Kidney epithelial cell (primary cell): ENCODE measurements around the gene CEACAM18. TPM values are rescaled to one million over a fixed set of nuclear protein-coding genes. Genes with fewer than 3 reads are reported as not detected.

ENCODE experiments used
- DNase-seq: peaks from one replicate; pipeline ENCODE4 v3.0.0-alpha.2; 2010; ENCODE audit warnings: low read depth
- H3K27me3 ChIP-seq: 2 replicates; pipeline ENCODE4 v1.6.0; 2011; ENCODE audit warnings: low read length; ENCODE audit not compliant: control insufficient read depth, insufficient read depth
- H3K36me3 ChIP-seq: 2 replicates; pipeline ENCODE4 v1.5.1; 2011; ENCODE audit warnings: low read length; ENCODE audit not compliant: control insufficient read depth, insufficient read depth
- H3K4me3 ChIP-seq: 2 replicates; pipeline ENCODE4 v1.5.1; 2011; ENCODE audit warnings: low read depth, mild to moderate bottlenecking, control low read depth, low read length
- CTCF ChIP-seq: IDR thresholded peaks from 2 replicates; pipeline ENCODE4 v1.5.1; 2011; ENCODE audit warnings: mild to moderate bottlenecking, moderate library complexity, low read length, control low read depth, inconsistent platforms; ENCODE audit not compliant: insufficient read depth, poor library complexity, severe bottlenecking
- total RNA-seq: library from RNA; depleted of rRNA; stranded (reverse); fragments of >200 nt; gene quantifications from 2 replicates; pipeline ENCODE4 v1.2.3, GENCODE V29; 2015

The CEACAM18 gene
- total RNA-seq, 1 donor from 2014 or later: not detected

- no peak for TF ChIP-seq CTCF
- H3K36me3 ChIP-seq: no peaks in the 10 kb centered on the region
- H3K4me3 ChIP-seq: no peak overlapping the region
- DNase-seq: no peak
- H3K27me3 ChIP-seq: no peaks in the 10 kb centered on the region
Measured at GRCh38 chr19:51466723-51467122, 11.6 kb upstream of the CEACAM18 start.

- no peak for DNase-seq
- H3K4me3 ChIP-seq: no peak overlapping the region
- TF ChIP-seq CTCF: no peak
Measured at GRCh38 chr19:51467864-51468544, 10.3 kb upstream of the CEACAM18 start.

GRCh38 chr19:51468545-51468920, 9.8 kb upstream of the CEACAM18 start:
- TF ChIP-seq CTCF: no peak
- Histone ChIP-seq H3K27me3 (no peaks in the 10 kb centered on the region), H3K36me3 (no peaks in the 10 kb centered on the region), H3K4me3 (no peak overlapping the region)
- DNase-seq: no peak

More at GRCh38 chr19:51467864-51468544, 10.3 kb upstream of the CEACAM18 start:
- H3K36me3 ChIP-seq: no peaks in the 10 kb centered on the region
- no peaks in the 10 kb centered on the region for H3K27me3 ChIP-seq

GRCh38 chr19:51469162-51469561, 9.2 kb upstream of the CEACAM18 start:
- H3K4me3 ChIP-seq: no peak overlapping the region
- no peak for TF ChIP-seq CTCF
- no peak for DNase-seq
- no peaks in the 10 kb centered on the region for H3K36me3 ChIP-seq
- no peaks in the 10 kb centered on the region for H3K27me3 ChIP-seq

GRCh38 chr19:51469629-51470028, 8.7 kb upstream of the CEACAM18 start:
- Histone ChIP-seq H3K4me3 (no peak overlapping the region), H3K27me3 (no peaks in the 10 kb centered on the region), H3K36me3 (no peaks in the 10 kb centered on the region)
- no peak for DNase-seq
- no peak for TF ChIP-seq CTCF

- Histone ChIP-seq H3K36me3 (no peaks in the 10 kb centered on the region), H3K4me3 (no peak overlapping the region), H3K27me3 (no peaks in the 10 kb centered on the region)
- DNase-seq: no peak
- no peak for TF ChIP-seq CTCF
Measured at GRCh38 chr19:51470966-51471365, 7.4 kb upstream of the CEACAM18 start.
